Uterus (tissue), 4 donors: Measurements from ENCODE around the gene ASZ1. TPM values are rescaled to one million over a fixed set of nuclear protein-coding genes. Genes with fewer than 3 reads are reported as not detected.

ENCODE experiments used
- DNase-seq, 2 donors: peaks; one replicate each; pipeline ENCODE4 v3.0.0-alpha.2; 2019 to 2020
- H3K27ac ChIP-seq, 2 donors: fragments of 200-600 bp; sonication (generic); 1 replicate in 1 of 2; 2 replicates in 1 of 2; pipeline ENCODE4 v1.5.1; 2016 to 2018
- H3K27me3 ChIP-seq, 2 donors: fragments of 200-600 bp; sonication (generic); one replicate each; pipeline ENCODE4 v1.5.1; 2018 to 2019; ENCODE audit warnings: control low read depth in 1 of 2
- H3K36me3 ChIP-seq, 2 donors: fragments of 200-600 bp; sonication (generic); one replicate each; pipeline ENCODE4 v1.5.1; 2019; ENCODE audit warnings: control low read depth in 1 of 2
- H3K4me1 ChIP-seq, 2 donors: fragments of 200-600 bp; sonication (generic); one replicate each; pipeline ENCODE4 v1.5.1; 2018 to 2019; ENCODE audit warnings: control low read depth in 1 of 2
- H3K4me3 ChIP-seq, 2 donors: fragments of 200-600 bp; sonication (generic); 1 replicate in 1 of 2; 2 replicates in 1 of 2; pipeline ENCODE4 v1.5.1; 2018 to 2019; ENCODE audit warnings: mild to moderate bottlenecking in 1 of 2
- H3K9me3 ChIP-seq, 2 donors: fragments of 200-600 bp; sonication (generic); one replicate each; pipeline ENCODE4 v1.5.1; 2019; ENCODE audit warnings: control low read depth in 1 of 2
- POLR2A ChIP-seq, 2 donors: fragments of 450-650 bp; IDR thresholded peaks; one replicate each; pipeline ENCODE4 v1.6.1; 2016; ENCODE audit warnings: antibody characterized with exemption in 2 of 2, mild to moderate bottlenecking in 1 of 2, moderate library complexity in 1 of 2
- intact Hi-C: fragments of 100-400 bp; cut with DNase I; formaldehyde crosslinking; loops from one replicate; pipeline ENCODE4 v1.15.1; 2023; ENCODE audit warnings: low total_unique reads
- total RNA-seq, 4 donors: library from RNA; depleted of rRNA in 3 of 4; stranded (reverse); fragments of >200 nt in 3 of 4; gene quantifications; one replicate each; pipeline versions ENCODE4 v1.1.0 to v1.2.4, GENCODE V29; 2014 to 2023
- TF ChIP-seq, protein P1 (sequence below), 4 experiments: fragments of 200-600 bp in 2 of 4; fragments of 450-650 bp in 2 of 4; sonication (generic) in 2 of 4; IDR thresholded peaks; one replicate each; pipeline ENCODE4 v1.5.1; 2016 to 2019; ENCODE audit warnings: antibody characterized with exemption in 4 of 4, mild to moderate bottlenecking in 2 of 4, moderate library complexity in 1 of 4
- donor health status: DM: yes; HTN: yes; CAD: no.

The ASZ1 gene
- total RNA-seq, 4 donors from 2014 or later, result not detected

DNA sequence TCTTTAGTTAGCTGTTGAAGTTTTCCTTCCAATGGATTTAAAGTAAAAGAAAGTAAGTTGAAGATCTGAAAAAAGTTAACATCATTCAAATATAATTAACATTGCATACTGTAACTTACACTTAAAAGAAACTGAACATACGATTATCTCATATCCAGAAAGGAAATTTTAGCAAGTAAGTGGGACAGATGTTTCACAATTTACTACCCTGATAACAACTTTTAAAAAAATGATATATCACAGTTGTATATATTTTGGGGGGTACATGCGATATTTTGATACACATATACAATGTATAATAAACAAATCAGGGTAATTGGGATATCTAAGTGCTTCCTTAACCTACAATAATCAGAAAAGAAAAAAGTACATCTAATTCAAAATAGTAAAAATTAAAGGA is 44.2 kb downstream of the ASZ1 start:
- no peak overlapping the region for H3K4me3 ChIP-seq
- H3K36me3 ChIP-seq, result no peaks in the 10 kb centered on the region
- intact Hi-C loops, result no loop called here

DNA sequence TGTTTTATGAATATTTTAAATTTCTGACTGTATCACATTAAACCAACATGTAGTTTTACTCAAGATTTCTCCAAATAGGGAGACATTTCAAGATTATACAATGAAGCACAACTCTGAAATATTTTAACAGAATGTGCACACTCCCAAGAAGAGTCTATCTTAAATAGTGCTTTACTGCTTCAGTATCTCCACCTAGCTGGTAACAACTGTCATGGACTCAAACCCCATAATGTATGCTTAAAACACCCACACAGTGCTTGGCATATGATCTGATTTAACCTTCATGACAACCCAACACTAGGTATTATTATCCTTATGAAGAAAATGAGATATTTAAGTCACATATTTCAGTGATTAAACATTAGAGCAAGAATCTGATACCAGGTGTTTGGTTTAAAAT is 45.9 kb downstream of the ASZ1 start:
- Histone ChIP-seq H3K36me3 (no peaks in the 10 kb centered on the region), H3K27me3 (no peaks in the 10 kb centered on the region), H3K27ac (no peak overlapping the region), H3K9me3 (no peaks in the 10 kb centered on the region), H3K4me3 (no peak overlapping the region), H3K4me1 (no peaks in the 10 kb centered on the region)
- TF ChIP-seq, protein P1, sequence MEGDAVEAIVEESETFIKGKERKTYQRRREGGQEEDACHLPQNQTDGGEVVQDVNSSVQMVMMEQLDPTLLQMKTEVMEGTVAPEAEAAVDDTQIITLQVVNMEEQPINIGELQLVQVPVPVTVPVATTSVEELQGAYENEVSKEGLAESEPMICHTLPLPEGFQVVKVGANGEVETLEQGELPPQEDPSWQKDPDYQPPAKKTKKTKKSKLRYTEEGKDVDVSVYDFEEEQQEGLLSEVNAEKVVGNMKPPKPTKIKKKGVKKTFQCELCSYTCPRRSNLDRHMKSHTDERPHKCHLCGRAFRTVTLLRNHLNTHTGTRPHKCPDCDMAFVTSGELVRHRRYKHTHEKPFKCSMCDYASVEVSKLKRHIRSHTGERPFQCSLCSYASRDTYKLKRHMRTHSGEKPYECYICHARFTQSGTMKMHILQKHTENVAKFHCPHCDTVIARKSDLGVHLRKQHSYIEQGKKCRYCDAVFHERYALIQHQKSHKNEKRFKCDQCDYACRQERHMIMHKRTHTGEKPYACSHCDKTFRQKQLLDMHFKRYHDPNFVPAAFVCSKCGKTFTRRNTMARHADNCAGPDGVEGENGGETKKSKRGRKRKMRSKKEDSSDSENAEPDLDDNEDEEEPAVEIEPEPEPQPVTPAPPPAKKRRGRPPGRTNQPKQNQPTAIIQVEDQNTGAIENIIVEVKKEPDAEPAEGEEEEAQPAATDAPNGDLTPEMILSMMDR (IDR thresholded peaks at IDR 0.05), result no peak
- no peak for TF ChIP-seq POLR2A (IDR thresholded peaks at IDR 0.05)
- intact Hi-C loops, result no loop called here
- no peak for DNase-seq

More for the DNA sequence above, 44.2 kb downstream of the ASZ1 start:
- no peaks in the 10 kb centered on the region for H3K27me3 ChIP-seq
- H3K9me3 ChIP-seq, result no peaks in the 10 kb centered on the region
- DNase-seq, result no peak
- TF ChIP-seq, protein P1 (IDR thresholded peaks at IDR 0.05), result no peak
- TF ChIP-seq POLR2A (IDR thresholded peaks at IDR 0.05), result no peak
- no peak overlapping the region for H3K27ac ChIP-seq
- H3K4me1 ChIP-seq, result no peaks in the 10 kb centered on the region

DNA sequence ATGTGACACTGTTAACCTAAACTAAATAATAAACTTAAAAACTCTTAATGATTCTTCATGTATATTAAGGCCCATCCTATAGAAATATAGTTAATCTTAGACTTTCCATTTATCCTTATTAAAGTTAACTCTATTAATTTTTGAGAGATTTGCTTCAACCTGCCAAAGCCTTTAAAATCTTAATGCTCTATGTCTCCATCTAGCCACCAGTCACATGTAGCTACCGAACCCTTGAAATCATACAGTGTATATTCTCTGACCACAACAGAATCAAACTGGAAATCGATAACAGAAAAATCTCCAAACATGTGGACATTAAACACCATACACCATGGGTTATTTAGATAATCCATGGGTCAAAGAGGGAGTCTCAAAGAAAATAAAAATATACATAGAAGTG is 51.9 kb downstream of the ASZ1 start:
- Histone ChIP-seq H3K27me3 (no peaks in the 10 kb centered on the region), H3K27ac (no peak overlapping the region), H3K4me1 (no peaks in the 10 kb centered on the region), H3K4me3 (no peak overlapping the region), H3K9me3 (no peaks in the 10 kb centered on the region), H3K36me3 (no peaks in the 10 kb centered on the region)
- DNase-seq, result no peak
- no peak for TF ChIP-seq POLR2A (IDR thresholded peaks at IDR 0.05)
- TF ChIP-seq, protein P1 (IDR thresholded peaks at IDR 0.05), result no peak
- intact Hi-C loops, result no loop called here

GRCh38 chr7:117372073-117372472 is 55.2 kb downstream of the ASZ1 start:
- H3K36me3 ChIP-seq, result no peaks in the 10 kb centered on the region
- H3K9me3 ChIP-seq, result no peaks in the 10 kb centered on the region
- H3K27me3 ChIP-seq, result no peaks in the 10 kb centered on the region
- intact Hi-C loops, result no loop called here
- TF ChIP-seq POLR2A (IDR thresholded peaks at IDR 0.05), result no peak
- TF ChIP-seq, protein P1 (IDR thresholded peaks at IDR 0.05), result no peak
- DNase-seq, result no peak
- H3K4me3 ChIP-seq, result no peak overlapping the region
- no peak overlapping the region for H3K27ac ChIP-seq
- no peaks in the 10 kb centered on the region for H3K4me1 ChIP-seq

GRCh38 chr7:117364339-117365080 is 62.8 kb downstream of the ASZ1 start:
- Histone ChIP-seq H3K9me3 (no peaks in the 10 kb centered on the region), H3K27ac (no peak overlapping the region), H3K27me3 (no peaks in the 10 kb centered on the region), H3K4me3 (no peak overlapping the region), H3K4me1 (no peaks in the 10 kb centered on the region), H3K36me3 (no peaks in the 10 kb centered on the region)
- no peak for TF ChIP-seq POLR2A (IDR thresholded peaks at IDR 0.05)
- TF ChIP-seq, protein P1 (IDR thresholded peaks at IDR 0.05), result no peak
- intact Hi-C loops, result no loop called here
- DNase-seq, result no peak
